Lower leg skin (tissue), 4 donors: ENCODE data around the gene TEX264. TPM values are rescaled to one million over a fixed set of nuclear protein-coding genes. Genes with fewer than 3 reads are reported as not detected.
A peak's percentile ranks its signal among the peaks of the same experiment; 100 is the strongest.

Source experiments
- DNase-seq, 2 donors: peaks; one replicate each; pipeline ENCODE4 v3.0.0-alpha.2; 2019; ENCODE audit warnings: low spot score in 2 of 2
- H3K4me3 ChIP-seq: fragments of 200-600 bp; sonication (generic); 2 replicates; pipeline ENCODE4 v1.5.1; 2017; ENCODE audit warnings: mild to moderate bottlenecking, low read depth; ENCODE audit not compliant: poor library complexity, severe bottlenecking
- CTCF ChIP-seq, 3 donors: fragments of 450-650 bp; IDR thresholded peaks; one replicate each; pipeline ENCODE4 v1.5.1; 2016; ENCODE audit warnings: antibody characterized with exemption in 3 of 3, mild to moderate bottlenecking in 3 of 3, moderate library complexity in 2 of 3
- POLR2A ChIP-seq, 2 donors: fragments of 450-650 bp; IDR thresholded peaks; one replicate each; pipeline ENCODE4 v1.6.1; 2016 to 2017; ENCODE audit warnings: antibody characterized with exemption in 2 of 2, mild to moderate bottlenecking in 1 of 2, moderate library complexity in 1 of 2
- WGBS, 2 donors: methylation state at CpG; one replicate each; pipeline ENCODE4 v1.1.5; 2018; 5-methylcytosine and 5-hydroxymethylcytosine counted together
- intact Hi-C: fragments of 100-400 bp; cut with DNase I; formaldehyde crosslinking; loops from one replicate; pipeline ENCODE4 v1.15.0; 2023; ENCODE audit warnings: low total_unique reads
- total RNA-seq, 4 donors: library from RNA; depleted of rRNA; stranded (reverse); fragments of >200 nt; gene quantifications; one replicate each; pipeline ENCODE4 v1.1.0, GENCODE V29; 2016

The TEX264 gene
- total RNA-seq, 4 donors from 2014 or later, result 103 to 232 (median 134) TPM

GRCh38 chr3:51686056-51686455 is 15.0 kb downstream of the TEX264 start:
- 80 to 90% methylated on average over 4 of the region's 4 CpGs for WGBS, 2 donors
- DNase-seq, result no peak
- TF ChIP-seq POLR2A (IDR thresholded peaks at IDR 0.05), result no peak
- TF ChIP-seq CTCF (IDR thresholded peaks at IDR 0.05), result no peak

GRCh38 chr3:51686512-51687215 is 15.6 kb downstream of the TEX264 start:
- WGBS, 2 donors, result 51 to 61% methylated on average over 10 of the region's 10 CpGs
- no peak overlapping the region for H3K4me3 ChIP-seq
- TF ChIP-seq CTCF (IDR thresholded peaks at IDR 0.05) (no peak), POLR2A (IDR thresholded peaks at IDR 0.05) (no peak)
- DNase-seq, result peak; percentile 42 to 91
- intact Hi-C loops, result loop anchor here (10.0 kb wide), 1 partner anchor 302 kb away; the partner anchor contains the start of gene MANF

More at GRCh38 chr3:51686056-51686455, 15.0 kb downstream of the TEX264 start:
- no peak overlapping the region for H3K4me3 ChIP-seq
- intact Hi-C loops, result loop anchor here (10.0 kb wide), 1 partner anchor 301 kb away; the partner anchor contains the start of gene MANF

GRCh38 chr3:51687431-51688205 is 16.6 kb downstream of the TEX264 start:
- TF ChIP-seq POLR2A (IDR thresholded peaks at IDR 0.05) (no peak), CTCF (IDR thresholded peaks at IDR 0.05) (no peak)
- H3K4me3 ChIP-seq, result no peak overlapping the region
- intact Hi-C loops, result loop anchor here (10.0 kb wide), 1 partner anchor 303 kb away; the partner anchor contains the start of gene MANF
- WGBS, 2 donors, result 47 to 51% methylated on average over 14 of the region's 14 CpGs
- DNase-seq, result no peak

- WGBS, 2 donors, result 72 to 96% methylated on average over 3 of the region's 3 CpGs
- intact Hi-C loops, result loop anchor here (10.0 kb wide), 1 partner anchor 303 kb away; the partner anchor contains the start of gene MANF
Measured at GRCh38 chr3:51688206-51688600, 17.2 kb downstream of the TEX264 start.

GRCh38 chr3:51691021-51691420 is 20.0 kb downstream of the TEX264 start:
- no peak for DNase-seq
- TF ChIP-seq CTCF (IDR thresholded peaks at IDR 0.05), result no peak
- TF ChIP-seq POLR2A (IDR thresholded peaks at IDR 0.05), result no peak

More at GRCh38 chr3:51688206-51688600, 17.2 kb downstream of the TEX264 start:
- TF ChIP-seq CTCF (IDR thresholded peaks at IDR 0.05) (no peak), POLR2A (IDR thresholded peaks at IDR 0.05) (no peak)
- no peak for DNase-seq
- H3K4me3 ChIP-seq, result no peak overlapping the region

More at GRCh38 chr3:51691021-51691420, 20.0 kb downstream of the TEX264 start:
- no peak overlapping the region for H3K4me3 ChIP-seq
- 58 to 73% methylated on average over 5 of the region's 5 CpGs for WGBS, 2 donors
- intact Hi-C loops, result no loop called here
